GM12878 (cell line): Measurements from ENCODE around the gene ILKAP. TPM values are rescaled to one million over a fixed set of nuclear protein-coding genes. Genes with fewer than 3 reads are reported as not detected.

Source experiments
- ATAC-seq: fragments of 200-7000 bp; cut with Tn5 transposase; 3 replicates; pipeline ENCODE4 v1.9.1; 2020; ENCODE audit warnings: mild to moderate bottlenecking, moderate library complexity
- BruUV-seq: library from RNA; stranded (reverse); fragments of 400-500 nt; replicated peaks from 2 replicates; lab custom pipeline; 2021; lab: Mats Ljungman, UMichigan
- CTCF ChIA-PET: fragments of 300-600 bp; sonication (Branson Sonifier 250); formaldehyde crosslinking; extraction: SDS; loops from one replicate; lab custom pipeline; 2021; ENCODE audit warnings: inconsistent platforms; lab: Yijun Ruan, JAX
- POLR2A ChIA-PET: fragments of 350-600 bp; formaldehyde crosslinking; extraction: SDS; loops from one replicate; lab custom pipeline; 2021; ENCODE audit warnings: inconsistent platforms; lab: Charles Lee
- RAD21 ChIA-PET: fragments of 300-600 bp; sonication (Branson Sonifier 250); formaldehyde crosslinking; loops from one replicate; lab custom pipeline; 2023; ENCODE audit warnings: antibody characterized with exemption; ENCODE audit not compliant: unreplicated experiment; lab: Charles Lee
- SMC1A ChIA-PET: fragments of 300-600 bp; sonication (Branson Sonifier 250); formaldehyde crosslinking; loops from one replicate; lab custom pipeline; 2023; ENCODE audit not compliant: unreplicated experiment, uncharacterized antibody; lab: Charles Lee
- DNase-seq: peaks from one replicate; pipeline ENCODE4 v3.0.0-alpha.2; 2011; ENCODE audit warnings: low read depth, low spot score
- FAIRE-seq: peaks from 3 replicates; lab custom pipeline; 2011; peaks lifted over from hg19 to GRCh38; lab: Jason Lieb, UNC
- H2AFZ ChIP-seq: 2 replicates; pipeline ENCODE4 v1.6.0; 2011; ENCODE audit warnings: low read depth, low read length, control low read depth; ENCODE audit not compliant: control insufficient read depth
- H3K27ac ChIP-seq: 2 replicates; pipeline ENCODE4 v1.5.1; 2011; ENCODE audit warnings: control low read depth; ENCODE audit not compliant: control insufficient read depth, insufficient read depth
- H3K27me3 ChIP-seq, 2 experiments: replicated peaks in 1 of 2; 2 replicates each; pipeline versions ENCODE4 v1.6.0 to v1.6.1; 2011; ENCODE audit warnings: low read length in 1 of 2; ENCODE audit not compliant: control insufficient read depth in 2 of 2, insufficient read depth in 2 of 2
- H3K36me3 ChIP-seq, 2 experiments: 2 replicates each; pipeline ENCODE4 v1.5.1; 2011; ENCODE audit warnings: low read length in 1 of 2; ENCODE audit not compliant: control insufficient read depth in 2 of 2, insufficient read depth in 2 of 2
- H3K4me1 ChIP-seq: 2 replicates; pipeline ENCODE4 v1.6.1; 2011; ENCODE audit warnings: mild to moderate bottlenecking, low read length, moderate library complexity, mixed read lengths; ENCODE audit not compliant: control insufficient read depth, insufficient read depth
- H3K4me2 ChIP-seq: 2 replicates; pipeline ENCODE4 v1.6.0; 2011; ENCODE audit warnings: control low read depth; ENCODE audit not compliant: control insufficient read depth, insufficient read depth
- H3K4me3 ChIP-seq: fragments of 200-600 bp; sonication (generic); 2 replicates; pipeline ENCODE4 v1.5.1; 2016
- H3K79me2 ChIP-seq: 2 replicates; pipeline ENCODE4 v1.6.0; 2011; ENCODE audit warnings: low read length; ENCODE audit not compliant: control insufficient read depth, insufficient read depth
- H3K9ac ChIP-seq: 2 replicates; pipeline ENCODE4 v1.8.0; 2011; ENCODE audit warnings: low read length, control low read depth, mixed read lengths; ENCODE audit not compliant: control insufficient read depth, insufficient read depth
- H3K9me3 ChIP-seq: replicated peaks from 3 replicates; pipeline ENCODE4 v1.5.1; 2011; ENCODE audit warnings: mild to moderate bottlenecking, low read length; ENCODE audit not compliant: control insufficient read depth, insufficient read depth
- H4K20me1 ChIP-seq: 2 replicates; pipeline ENCODE4 v1.6.0; 2011; ENCODE audit not compliant: control insufficient read depth, insufficient read depth
- CREM ChIP-seq: IDR thresholded peaks from 2 replicates; pipeline ENCODE4 v1.6.1; 2014; ENCODE audit warnings: antibody characterized with exemption, low read depth
- GABPA ChIP-seq: IDR thresholded peaks from 2 replicates; pipeline ENCODE4 v1.6.1; 2014; ENCODE audit warnings: antibody characterized with exemption, low read depth, mild to moderate bottlenecking, inconsistent platforms
- HDAC2 ChIP-seq: fragments of 200-600 bp; sonication (generic); IDR thresholded peaks from 2 replicates; pipeline ENCODE4 v1.6.1; 2017
- HDAC6 ChIP-seq: fragments of 200-600 bp; sonication (generic); IDR thresholded peaks from one replicate; pipeline ENCODE4 v1.8.0; 2017; ENCODE audit warnings: antibody characterized with exemption; ENCODE audit not compliant: unreplicated experiment
- IRF4 ChIP-seq: IDR thresholded peaks from 2 replicates; pipeline ENCODE4 v1.6.1; 2011; ENCODE audit warnings: low read depth, low read length
- MTA3 ChIP-seq: IDR thresholded peaks from 2 replicates; pipeline ENCODE4 v1.6.1; 2012; ENCODE audit warnings: low read length, inconsistent platforms, borderline replicate concordance
- NFIC ChIP-seq: IDR thresholded peaks from 2 replicates; pipeline ENCODE4 v1.6.1; 2012; ENCODE audit warnings: low read depth, mild to moderate bottlenecking, inconsistent platforms, low read length, moderate library complexity
- POLR2AphosphoS5 ChIP-seq: IDR thresholded peaks from 2 replicates; pipeline ENCODE4 v1.6.1; 2011; ENCODE audit warnings: mild to moderate bottlenecking, low read length, inconsistent platforms
- POU2F2 ChIP-seq: IDR thresholded peaks from 3 replicates; pipeline ENCODE4 v1.6.1; 2011; ENCODE audit warnings: low read depth, mild to moderate bottlenecking, low read length, borderline replicate concordance
- RCOR1 ChIP-seq: conservative IDR thresholded peaks from 2 replicates; pipeline ENCODE4 v1.6.1; 2012; ENCODE audit warnings: low read depth, low read length, improper control_type of control experiment
- SMAD5 ChIP-seq: IDR thresholded peaks from 2 replicates; pipeline ENCODE4 v1.6.1; 2016; ENCODE audit warnings: antibody characterized with exemption, low read depth
- STAT1 ChIP-seq: fragments of 450-650 bp; conservative IDR thresholded peaks from 2 replicates; pipeline ENCODE4 v1.6.1; 2014; ENCODE audit warnings: antibody characterized with exemption, mild to moderate bottlenecking
- ZNF217 ChIP-seq: fragments of 450-650 bp; IDR thresholded peaks from 2 replicates; pipeline ENCODE4 v1.6.1; 2017; ENCODE audit warnings: antibody characterized with exemption, mild to moderate bottlenecking
- WGBS: methylation state at CpG from one replicate; pipeline ENCODE4 v1.1.6; 2016; ENCODE audit warnings: low lambda C conversion rate; ENCODE audit not compliant: insufficient replicate concordance, insufficient coverage; ENCODE audit errors: missing lambda C conversion rate; 5-methylcytosine and 5-hydroxymethylcytosine counted together
- in situ Hi-C: fragments of 300-500 bp; cut with MboI; formaldehyde crosslinking; loops from 9 replicates; pipeline ENCODE4 v1.14.3; 2018; ENCODE audit warnings: mixed read lengths
- intact Hi-C: fragments of 100-400 bp; cut with micrococcal nuclease; formaldehyde crosslinking; loops from one replicate; pipeline ENCODE4 v1.14.2; 2022; ENCODE audit not compliant: unreplicated experiment
- polyA plus RNA-seq, 11 experiments: library from polyadenylated mRNA; depleted of rRNA in 4 of 11; unstranded in 6 of 11; stranded (reverse) in 5 of 11; fragments of >200 nt; fragmentation: Nextera tagmentation in 4 of 11; fragmentation: Illumina TruSeq in 1 of 11; extraction: Ambion mirVana in 4 of 11; extraction: Trizol in 1 of 11; gene quantifications; 1 replicate in 1 of 11; 2 replicates in 10 of 11; pipeline versions ENCODE4 v1.2.1 to v1.2.3, GENCODE V29; 2011 to 2016; ENCODE audit warnings: inconsistent platforms in 2 of 11, missing spikeins in 2 of 11, low read depth in 1 of 11
- total RNA-seq, 4 experiments: library from RNA; depleted of rRNA in 3 of 4; stranded (reverse); fragments of >200 nt in 3 of 4; fragmentation: Illumina TruSeq in 1 of 4; extraction: Trizol in 1 of 4; gene quantifications; 2 replicates each; pipeline versions ENCODE4 v1.2.1 to v1.2.3, GENCODE V29; 2013 to 2021
- TF ChIP-seq, protein P1 (sequence below): IDR thresholded peaks from 2 replicates; pipeline ENCODE4 v1.6.1; 2011; ENCODE audit warnings: borderline replicate concordance, low read depth, mild to moderate bottlenecking, moderate library complexity, low read length; ENCODE audit not compliant: insufficient read depth, poor library complexity, severe bottlenecking

Gene ILKAP
- total and polyA plus RNA-seq, 10 of the 15 experiments (the other 5 are each of a cell fraction or from before 2014, with no cell fraction given) = 4.2 to 65.3 (median 37.3) TPM

DNA sequence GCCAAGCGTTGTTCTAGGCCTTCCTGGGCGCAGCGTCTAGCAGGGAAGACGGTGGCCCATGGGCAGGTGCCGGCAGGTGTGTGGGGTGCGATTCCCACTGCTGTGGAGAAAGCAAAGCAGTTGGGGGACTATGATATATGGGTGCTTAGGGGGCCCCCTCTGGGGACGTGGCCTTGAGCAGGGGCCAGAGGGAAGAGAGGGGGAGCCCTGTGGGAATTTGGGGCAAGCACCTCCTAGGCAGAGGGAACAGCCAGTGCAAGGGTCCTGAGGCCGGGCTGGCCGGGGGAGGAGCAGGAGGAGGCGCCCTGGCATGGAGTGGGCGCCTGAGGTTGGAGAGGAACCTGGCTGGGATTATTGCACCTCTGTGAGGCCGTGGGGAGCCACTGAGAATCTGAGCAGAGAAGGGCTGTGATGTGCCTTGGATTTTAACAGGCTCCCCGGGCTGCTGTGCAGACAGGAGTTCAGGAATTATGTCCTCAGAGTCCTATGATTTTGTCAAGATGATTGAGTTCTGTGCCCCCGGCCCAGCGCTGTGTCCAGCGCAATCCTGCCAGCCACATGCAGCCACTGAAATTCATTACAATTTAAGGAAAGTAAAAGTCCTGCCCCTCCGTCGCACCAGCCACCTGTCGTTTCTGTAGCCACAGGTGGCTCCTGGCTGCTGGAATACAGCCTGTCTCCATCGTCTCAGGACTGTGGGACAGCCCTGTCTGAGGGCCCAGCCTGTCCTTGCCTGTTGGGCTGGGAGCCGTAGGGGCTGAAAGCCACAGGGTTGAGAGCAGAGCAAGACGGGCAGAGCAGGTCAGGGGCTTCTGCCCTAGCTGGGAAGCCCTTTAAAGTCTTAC is 74.1 kb downstream of the ILKAP start:
- ChIA-PET POLR2A (no interaction called here), CTCF (no interaction called here), SMC1A (no interaction called here), RAD21 (no interaction called here)
- in situ Hi-C loops (no loop called here), intact Hi-C loops (no loop called here)
- H3K9me3 ChIP-seq = peaks cover 4% of the 10 kb centered on the region; the same call in 2 of the 3 replicates
- no peak overlapping the region for H3K4me3 ChIP-seq
- no peaks in the 10 kb centered on the region for H3K4me1 ChIP-seq
- no peak for DNase-seq
- H3K36me3 ChIP-seq = no peaks in the 10 kb centered on the region
- H3K79me2 ChIP-seq = no peaks in the 10 kb centered on the region
- TF ChIP-seq CREM = no peak
- TF ChIP-seq HDAC6 = no peak
- TF ChIP-seq SMAD5 = no peak
- TF ChIP-seq MTA3 = no peak
- TF ChIP-seq STAT1 = no peak
- no peak for TF ChIP-seq RCOR1
- no peak for TF ChIP-seq GABPA
- no peak for TF ChIP-seq POU2F2
- TF ChIP-seq POLR2AphosphoS5 = no peak
- TF ChIP-seq, protein P1, sequence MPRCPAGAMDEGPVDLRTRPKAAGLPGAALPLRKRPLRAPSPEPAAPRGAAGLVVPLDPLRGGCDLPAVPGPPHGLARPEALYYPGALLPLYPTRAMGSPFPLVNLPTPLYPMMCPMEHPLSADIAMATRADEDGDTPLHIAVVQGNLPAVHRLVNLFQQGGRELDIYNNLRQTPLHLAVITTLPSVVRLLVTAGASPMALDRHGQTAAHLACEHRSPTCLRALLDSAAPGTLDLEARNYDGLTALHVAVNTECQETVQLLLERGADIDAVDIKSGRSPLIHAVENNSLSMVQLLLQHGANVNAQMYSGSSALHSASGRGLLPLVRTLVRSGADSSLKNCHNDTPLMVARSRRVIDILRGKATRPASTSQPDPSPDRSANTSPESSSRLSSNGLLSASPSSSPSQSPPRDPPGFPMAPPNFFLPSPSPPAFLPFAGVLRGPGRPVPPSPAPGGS = no peak
- no peak for TF ChIP-seq IRF4
- no peak for TF ChIP-seq HDAC2
- no peak for TF ChIP-seq ZNF217
- TF ChIP-seq NFIC = no peak
- H4K20me1 ChIP-seq = no peaks in the 10 kb centered on the region
- no peak overlapping the region for H2AFZ ChIP-seq
- 65% methylated on average over 22 of the region's 22 CpGs for WGBS
- BruUV-seq = no TSS peak
- ATAC-seq = no peak
- no peak overlapping the region for H3K4me2 ChIP-seq
- no peak overlapping the region for H3K9ac ChIP-seq
- H3K27ac ChIP-seq = no peak overlapping the region
- no peaks in the 10 kb centered on the region for H3K27me3 ChIP-seq
- no peak for FAIRE-seq
